Neural progenitor cell (in vitro differentiated cells): ENCODE results near the gene ERV3-1.
"Not testable (repeated sequence)": the region's sequence is repeated elsewhere in the genome, so short reads cannot be mapped to it uniquely, and the experiment has no call there.

Experiments
- EZH2 ChIP-seq: fragments of 200-600 bp; sonication (generic); IDR thresholded peaks from 2 replicates; pipeline ENCODE4 v1.6.1; 2017; ENCODE audit warnings: antibody characterized with exemption, mild to moderate bottlenecking, moderate library complexity
- EZH2phosphoT487 ChIP-seq: fragments of 200-600 bp; sonication (generic); IDR thresholded peaks from 2 replicates; pipeline ENCODE4 v1.6.1; 2017; ENCODE audit warnings: antibody characterized with exemption
- TF ChIP-seq, protein P1 (sequence below): fragments of 200-600 bp; sonication (generic); IDR thresholded peaks from 2 replicates; pipeline ENCODE4 v1.5.1; 2017; ENCODE audit warnings: antibody characterized with exemption, mild to moderate bottlenecking

GRCh38 chr7:65054466-65054994 lies 48.0 kb upstream of the ERV3-1 start:
- TF ChIP-seq, protein P1, sequence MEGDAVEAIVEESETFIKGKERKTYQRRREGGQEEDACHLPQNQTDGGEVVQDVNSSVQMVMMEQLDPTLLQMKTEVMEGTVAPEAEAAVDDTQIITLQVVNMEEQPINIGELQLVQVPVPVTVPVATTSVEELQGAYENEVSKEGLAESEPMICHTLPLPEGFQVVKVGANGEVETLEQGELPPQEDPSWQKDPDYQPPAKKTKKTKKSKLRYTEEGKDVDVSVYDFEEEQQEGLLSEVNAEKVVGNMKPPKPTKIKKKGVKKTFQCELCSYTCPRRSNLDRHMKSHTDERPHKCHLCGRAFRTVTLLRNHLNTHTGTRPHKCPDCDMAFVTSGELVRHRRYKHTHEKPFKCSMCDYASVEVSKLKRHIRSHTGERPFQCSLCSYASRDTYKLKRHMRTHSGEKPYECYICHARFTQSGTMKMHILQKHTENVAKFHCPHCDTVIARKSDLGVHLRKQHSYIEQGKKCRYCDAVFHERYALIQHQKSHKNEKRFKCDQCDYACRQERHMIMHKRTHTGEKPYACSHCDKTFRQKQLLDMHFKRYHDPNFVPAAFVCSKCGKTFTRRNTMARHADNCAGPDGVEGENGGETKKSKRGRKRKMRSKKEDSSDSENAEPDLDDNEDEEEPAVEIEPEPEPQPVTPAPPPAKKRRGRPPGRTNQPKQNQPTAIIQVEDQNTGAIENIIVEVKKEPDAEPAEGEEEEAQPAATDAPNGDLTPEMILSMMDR: not testable (repeated sequence)
- TF ChIP-seq EZH2phosphoT487, EZH2: not testable (repeated sequence)
